OCI-LY3 (cell line): ENCODE measurements around the gene SLC7A7.
A peak's percentile ranks its signal among the peaks of the same experiment; 100 is the strongest.

ENCODE experiments used
- H2AFZ ChIP-seq: fragments of 200-600, 300-600 bp; shearing (Covaris generic); 2 replicates; pipeline ENCODE4 v1.6.0; 2014; ENCODE audit warnings: antibody characterized with exemption, low read depth, low read length
- H3K27ac ChIP-seq: fragments of 200-600, 300-600 bp; sonication (generic); 2 replicates; pipeline ENCODE4 v1.5.1; 2014; ENCODE audit warnings: mild to moderate bottlenecking, low read length, moderate library complexity, mixed read lengths
- H3K27me3 ChIP-seq: fragments of 200-600, 300-600 bp; sonication (generic); 2 replicates; pipeline ENCODE4 v1.6.1; 2014; ENCODE audit warnings: low read depth, low read length, mixed read lengths
- H3K36me3 ChIP-seq: fragments of 200-600, 300-600 bp; sonication (generic); replicated peaks from 2 replicates; pipeline ENCODE3; 2014; ENCODE audit warnings: low read depth, low read length, mixed read lengths
- H3K4me1 ChIP-seq: fragments of 300-600, 200-600 bp; sonication (generic); 2 replicates; pipeline ENCODE4 v1.6.1; 2014; ENCODE audit warnings: low read length, mixed read lengths
- H3K4me2 ChIP-seq: fragments of 200-600, 300-600 bp; sonication (generic); 2 replicates; pipeline ENCODE4 v1.6.1; 2014; ENCODE audit warnings: low read length, mixed read lengths
- H3K4me3 ChIP-seq: fragments of 300-600, 200-600 bp; sonication (generic); 2 replicates; pipeline ENCODE4 v1.5.1; 2014; ENCODE audit warnings: antibody characterized with exemption, mild to moderate bottlenecking, low read length, moderate library complexity
- H3K79me2 ChIP-seq: fragments of 300-600, 200-600 bp; shearing (Covaris generic); 2 replicates; pipeline ENCODE4 v1.6.1; 2014; ENCODE audit warnings: mild to moderate bottlenecking, low read length, mixed read lengths
- H3K9ac ChIP-seq: fragments of 300-600, 200-600 bp; shearing (Covaris generic); 2 replicates; pipeline ENCODE4 v1.6.0; 2014; ENCODE audit warnings: mild to moderate bottlenecking, low read length, moderate library complexity
- H3K9me3 ChIP-seq: fragments of 200-600, 300-600 bp; shearing (Covaris generic); 2 replicates; pipeline ENCODE4 v1.6.1; 2014; ENCODE audit warnings: low read length, mixed read lengths; ENCODE audit not compliant: insufficient read depth
- H4K20me1 ChIP-seq: fragments of 200-600, 300-600 bp; sonication (generic); 2 replicates; pipeline ENCODE4 v1.6.1; 2016; ENCODE audit warnings: low read length, mixed read lengths; ENCODE audit not compliant: insufficient read depth
- EZH2phosphoT487 ChIP-seq: fragments of 200-600 bp; shearing (Covaris generic); IDR thresholded peaks from 2 replicates; pipeline ENCODE4 v1.6.1; 2018; ENCODE audit warnings: antibody characterized with exemption, mixed run types, low read depth
- TF ChIP-seq, protein P1 (sequence below): fragments of 200-600, 300-600 bp; sonication (generic); IDR thresholded peaks from 2 replicates; pipeline ENCODE4 v1.5.1; 2014; ENCODE audit warnings: antibody characterized with exemption, low read length, low read depth

The SLC7A7 gene

DNA sequence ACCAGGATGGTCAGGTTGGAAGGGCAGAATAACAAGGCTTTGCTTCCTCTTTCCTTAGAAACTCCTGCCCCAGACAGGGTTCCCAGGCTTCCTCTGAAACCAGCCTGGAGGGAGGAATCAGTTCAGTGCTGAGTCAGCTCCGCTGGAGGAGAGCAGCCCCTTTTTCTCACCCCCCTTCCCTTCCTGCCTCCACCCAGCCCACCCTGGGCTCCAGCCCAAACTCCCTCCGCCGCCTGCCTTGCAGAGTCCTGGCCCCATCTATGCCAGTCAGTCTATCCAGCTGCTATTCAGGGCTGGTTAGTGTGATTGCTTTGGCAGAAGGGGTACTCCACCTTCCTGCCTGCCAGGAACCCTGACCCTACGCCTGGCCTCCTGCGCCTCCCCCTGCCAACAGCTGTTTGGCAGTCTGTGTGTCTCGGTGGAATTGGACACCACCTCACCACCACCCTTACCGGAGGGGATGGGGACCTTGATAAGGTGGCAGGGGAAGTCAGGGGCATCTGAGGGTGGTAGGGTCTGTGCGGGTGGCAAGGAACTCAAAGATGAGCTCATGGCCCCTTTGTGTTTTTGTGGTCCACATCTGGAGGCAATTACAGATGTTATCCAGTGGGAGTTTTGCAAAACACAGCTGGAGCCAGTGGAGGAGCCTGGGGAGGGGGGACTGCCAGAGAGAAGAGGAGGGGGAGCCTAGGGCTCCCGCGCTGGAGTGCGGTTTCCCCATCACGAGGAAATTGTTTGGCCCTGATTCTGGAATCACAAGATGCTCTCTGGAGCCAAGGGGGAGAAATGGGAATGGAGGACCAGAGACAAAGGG, 33.3 kb upstream of the SLC7A7 start:
- Histone ChIP-seq H3K4me1 (peaks cover 4% of the 10 kb centered on the region), H3K4me3 (no peak overlapping the region), H3K9ac (no peak overlapping the region), H3K27ac (no peak overlapping the region), H3K9me3 (no peaks in the 10 kb centered on the region), H3K36me3 (no peaks in the 10 kb centered on the region), H3K79me2 (no peaks in the 10 kb centered on the region), H2AFZ (no peak overlapping the region), H3K27me3 (no peaks in the 10 kb centered on the region), H3K4me2 (no peak overlapping the region), H4K20me1 (no peaks in the 10 kb centered on the region)
- TF ChIP-seq, protein P1, sequence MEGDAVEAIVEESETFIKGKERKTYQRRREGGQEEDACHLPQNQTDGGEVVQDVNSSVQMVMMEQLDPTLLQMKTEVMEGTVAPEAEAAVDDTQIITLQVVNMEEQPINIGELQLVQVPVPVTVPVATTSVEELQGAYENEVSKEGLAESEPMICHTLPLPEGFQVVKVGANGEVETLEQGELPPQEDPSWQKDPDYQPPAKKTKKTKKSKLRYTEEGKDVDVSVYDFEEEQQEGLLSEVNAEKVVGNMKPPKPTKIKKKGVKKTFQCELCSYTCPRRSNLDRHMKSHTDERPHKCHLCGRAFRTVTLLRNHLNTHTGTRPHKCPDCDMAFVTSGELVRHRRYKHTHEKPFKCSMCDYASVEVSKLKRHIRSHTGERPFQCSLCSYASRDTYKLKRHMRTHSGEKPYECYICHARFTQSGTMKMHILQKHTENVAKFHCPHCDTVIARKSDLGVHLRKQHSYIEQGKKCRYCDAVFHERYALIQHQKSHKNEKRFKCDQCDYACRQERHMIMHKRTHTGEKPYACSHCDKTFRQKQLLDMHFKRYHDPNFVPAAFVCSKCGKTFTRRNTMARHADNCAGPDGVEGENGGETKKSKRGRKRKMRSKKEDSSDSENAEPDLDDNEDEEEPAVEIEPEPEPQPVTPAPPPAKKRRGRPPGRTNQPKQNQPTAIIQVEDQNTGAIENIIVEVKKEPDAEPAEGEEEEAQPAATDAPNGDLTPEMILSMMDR = no peak
- TF ChIP-seq EZH2phosphoT487 = no peak

DNA sequence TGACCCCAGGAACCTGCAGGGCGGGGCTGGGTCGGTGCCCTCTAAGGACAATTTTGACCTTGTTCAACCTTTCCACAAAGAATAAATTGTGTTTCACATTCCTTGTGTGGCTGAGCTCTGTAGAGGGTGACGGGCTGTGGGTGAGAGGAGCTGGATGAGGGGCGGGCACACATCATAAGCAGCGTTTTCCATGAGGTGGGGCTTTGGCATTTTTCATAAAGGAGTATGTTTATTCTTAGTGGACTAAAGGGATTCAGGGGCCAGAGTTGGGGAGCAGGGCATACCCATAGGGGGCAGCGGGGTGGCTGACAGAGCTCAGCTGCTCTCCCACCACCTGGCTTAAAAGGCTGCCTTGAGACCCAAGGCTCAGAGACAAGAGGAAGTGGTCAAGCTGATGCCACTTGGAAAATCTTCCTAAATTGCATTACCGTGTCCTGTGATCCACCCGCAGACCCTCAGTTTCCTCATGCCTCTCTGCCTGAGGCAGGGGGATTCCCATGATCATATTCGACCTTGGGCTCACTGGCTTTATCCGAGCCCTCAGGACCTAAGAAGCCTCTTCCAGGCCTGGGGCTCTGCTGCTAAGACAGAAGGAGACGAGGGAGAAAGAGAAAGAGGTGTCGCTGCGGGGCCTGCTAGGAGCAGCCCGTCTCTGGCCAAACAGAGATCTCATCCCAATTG, 32.6 kb upstream of the SLC7A7 start:
- H3K79me2 ChIP-seq = no peaks in the 10 kb centered on the region
- H3K4me1 ChIP-seq = peaks cover 2% of the 10 kb centered on the region
- H2AFZ ChIP-seq = no peak overlapping the region
- no peaks in the 10 kb centered on the region for H3K36me3 ChIP-seq
- no peak overlapping the region for H3K4me3 ChIP-seq
- H3K27ac ChIP-seq = no peak overlapping the region
- no peaks in the 10 kb centered on the region for H4K20me1 ChIP-seq
- H3K4me2 ChIP-seq = no peak overlapping the region
- H3K9ac ChIP-seq = no peak overlapping the region
- H3K9me3 ChIP-seq = no peaks in the 10 kb centered on the region
- H3K27me3 ChIP-seq = no peaks in the 10 kb centered on the region
- no peak for TF ChIP-seq EZH2phosphoT487
- TF ChIP-seq, protein P1 = peak; percentile 23; the same call in 1 of the 2 replicates

DNA sequence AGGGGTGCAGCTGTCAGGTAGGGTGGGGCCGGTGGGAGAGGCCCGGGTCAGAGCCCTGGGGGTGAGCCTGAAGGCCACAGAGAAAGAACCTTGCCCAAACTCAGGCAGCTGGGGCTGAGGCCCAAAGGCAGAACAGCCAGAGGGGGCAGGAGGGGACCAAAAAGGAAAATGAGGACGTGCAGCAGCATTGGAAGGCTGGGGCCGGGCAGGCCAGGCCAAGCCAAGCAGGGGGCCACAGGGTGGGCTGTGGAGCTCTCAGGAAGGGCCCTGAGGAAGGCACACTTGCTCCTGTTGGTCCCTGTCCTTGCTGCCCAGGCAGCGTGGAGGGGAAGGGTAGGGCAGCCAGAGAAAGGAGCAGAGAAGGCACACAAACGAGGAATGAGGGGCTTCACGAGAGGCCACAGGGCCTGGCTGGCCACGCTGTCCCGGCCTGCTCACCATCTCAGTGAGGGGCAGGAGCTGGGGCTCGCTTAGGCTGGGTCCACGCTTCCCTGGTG, 31.6 kb upstream of the SLC7A7 start:
- no peak overlapping the region for H2AFZ ChIP-seq
- TF ChIP-seq EZH2phosphoT487 = no peak
- TF ChIP-seq, protein P1 = no peak
- no peaks in the 10 kb centered on the region for H3K27me3 ChIP-seq
- no peaks in the 10 kb centered on the region for H3K79me2 ChIP-seq
- H3K27ac ChIP-seq = no peak overlapping the region
- no peak overlapping the region for H3K4me3 ChIP-seq
- no peak overlapping the region for H3K4me2 ChIP-seq
- no peaks in the 10 kb centered on the region for H3K9me3 ChIP-seq
- no peak overlapping the region for H3K9ac ChIP-seq
- no peaks in the 10 kb centered on the region for H3K4me1 ChIP-seq
- H4K20me1 ChIP-seq = no peaks in the 10 kb centered on the region
- no peaks in the 10 kb centered on the region for H3K36me3 ChIP-seq
